PC-3 (cell line): ENCODE measurements around the gene MYO18A.

Source experiments
- CTCF ChIP-seq: fragments of 300-600 bp; sonication (generic); conservative IDR thresholded peaks from 2 replicates; pipeline ENCODE4 v1.5.1; 2017; ENCODE audit warnings: antibody characterized with exemption, low read depth, mild to moderate bottlenecking, low read length
- EZH2 ChIP-seq: fragments of 300-600 bp; sonication (generic); IDR thresholded peaks from one replicate; pipeline ENCODE4 v1.6.1; 2017; ENCODE audit warnings: antibody characterized with exemption, mild to moderate bottlenecking, low read length; ENCODE audit not compliant: unreplicated experiment

- TF ChIP-seq CTCF (no peak), EZH2 (no peak)
These were observed 35.0 kb upstream of the MYO18A start for GRCh38 chr17:29215174-29215573.
